ENCODE data around the gene HIP1R. TPM values are rescaled to one million over a fixed set of nuclear protein-coding genes. Genes with fewer than 3 reads are reported as not detected.

The HIP1R gene
- total RNA-seq = 55.6 TPM

GRCh38 chr12:122834921-122835749, at the start of gene HIP1R:
Gene HIP1R, plus strand, starts transcription at chr12:122835457. Its CDS starts 94 bp downstream, at chr12:122835551.

GRCh38 chr12:122895704-122896636, 60.7 kb downstream of the HIP1R start, which contains the start of gene VPS37B:
Gene VPS37B, minus strand, starts transcription at chr12:122896124. Its CDS starts 62 bp downstream, at chr12:122896062.

Other genes starting within 250 kb of the HIP1R start
- 0.23 TPM for gene HCAR2, start 132.1 kb upstream of the HIP1R start, total RNA-seq
- not detected for gene HCAR3, start 118.6 kb upstream of the HIP1R start, total RNA-seq
- gene HCAR1, start 104.6 kb upstream of the HIP1R start, total RNA-seq = 0.69 TPM
- 62.3 TPM for gene DENR, start 82.6 kb upstream of the HIP1R start, total RNA-seq
- gene CCDC62, start 60.9 kb upstream of the HIP1R start, total RNA-seq = 7.8 TPM
- gene VPS37B, start 60.7 kb downstream of the HIP1R start, total RNA-seq = 15.0 TPM
- gene ABCB9, start 131.0 kb downstream of the HIP1R start, total RNA-seq = 15.9 TPM
- 6.9 TPM for gene OGFOD2, start 139.8 kb downstream of the HIP1R start, total RNA-seq
- gene ARL6IP4, start 145.2 kb downstream of the HIP1R start, total RNA-seq = 31.1 TPM

Measured in diencephalon (tissue), 1 donor.